Fibroblast of peridontal ligament (primary cell): ENCODE results near the gene FGF4.

Source experiments
- DNase-seq: peaks from one replicate; pipeline ENCODE4 v3.0.0-alpha.2; 2010; ENCODE audit errors: extremely low read depth

The FGF4 gene

DNA sequence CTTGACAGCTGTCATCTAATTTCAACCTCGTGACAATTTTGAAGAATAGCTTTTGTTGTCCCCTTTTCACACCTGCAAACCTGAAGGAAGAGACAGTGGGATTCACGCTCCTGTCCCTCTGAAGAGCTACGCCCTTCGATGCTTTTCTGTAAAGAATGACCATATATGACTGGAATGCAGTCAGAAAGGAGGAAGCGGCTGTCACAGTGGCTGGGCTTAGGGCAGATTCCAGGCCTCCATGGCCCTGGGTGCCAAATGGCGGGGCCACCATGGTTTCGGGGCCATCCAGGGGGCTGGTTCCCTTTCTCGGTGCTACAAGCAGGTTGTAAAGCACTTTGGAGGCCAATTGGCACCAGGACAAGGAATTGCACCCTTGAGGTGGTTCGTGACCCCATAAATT, 49.1 kb downstream of the FGF4 start:
- DNase-seq, result no peak

DNA sequence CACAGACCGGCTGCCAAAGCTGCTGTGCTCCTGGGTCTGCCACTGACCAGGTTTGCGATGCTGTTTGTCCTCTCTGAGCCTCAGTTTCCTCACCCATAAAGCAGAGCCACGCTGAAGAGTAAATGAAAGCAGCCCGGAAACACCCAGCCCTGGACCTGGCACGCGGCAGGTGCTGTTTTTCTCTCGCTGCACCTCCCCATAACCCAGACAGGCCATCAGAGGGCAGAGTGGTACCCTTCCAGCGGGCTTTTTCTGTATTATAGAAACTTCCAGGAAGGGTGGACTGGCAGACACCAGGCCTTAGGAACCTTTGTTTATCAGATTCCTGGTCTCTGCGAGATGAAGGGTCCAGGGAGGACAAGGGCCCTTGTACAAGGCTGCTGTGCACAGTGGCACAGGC, 53.4 kb downstream of the FGF4 start:
- no peak for DNase-seq

GRCh38 chr11:69721106-69721505, 54.0 kb downstream of the FGF4 start:
- DNase-seq, result no peak
